NCI-H1092 (cell line): Measurements from ENCODE around the gene AK2.

Experiments
- DNase-seq: peaks from one replicate; lab custom pipeline; 2025; lab: John Stamatoyannopoulos, UW

The AK2 gene

GRCh38 chr1:33021567-33022431, 14.9 kb downstream of the AK2 start:
- no peak for DNase-seq

GRCh38 chr1:33018112-33018511, 18.6 kb downstream of the AK2 start:
- no peak for DNase-seq

- no peak for DNase-seq
Observed at GRCh38 chr1:33017175-33017574, 19.5 kb downstream of the AK2 start.

GRCh38 chr1:33015216-33015615, 21.5 kb downstream of the AK2 start:
- no peak for DNase-seq

GRCh38 chr1:33014464-33015163, 22.1 kb downstream of the AK2 start:
- no peak for DNase-seq

- no peak for DNase-seq
Observed at GRCh38 chr1:33013791-33014190, 22.9 kb downstream of the AK2 start.

GRCh38 chr1:33012165-33012564, 24.5 kb downstream of the AK2 start:
- DNase-seq, result no peak

- DNase-seq, result no peak
Observed at GRCh38 chr1:33010932-33011731, 25.6 kb downstream of the AK2 start.

GRCh38 chr1:33009561-33009960, 27.1 kb downstream of the AK2 start:
- no peak for DNase-seq

GRCh38 chr1:33008051-33008914, 28.4 kb downstream of the AK2 start:
- DNase-seq, result no peak

- no peak for DNase-seq
Observed at GRCh38 chr1:33007190-33008050, 29.3 kb downstream of the AK2 start.

GRCh38 chr1:33005838-33006421, 30.8 kb downstream of the AK2 start:
- DNase-seq, result no peak

GRCh38 chr1:33005117-33005837, 31.4 kb downstream of the AK2 start:
- DNase-seq, result no peak

GRCh38 chr1:33004613-33005012, 32.1 kb downstream of the AK2 start:
- no peak for DNase-seq

- DNase-seq, result no peak
Observed at GRCh38 chr1:33003657-33004056, 33.0 kb downstream of the AK2 start.

GRCh38 chr1:33002006-33002405, 34.7 kb downstream of the AK2 start:
- no peak for DNase-seq

- DNase-seq, result no peak
Observed at GRCh38 chr1:33001282-33001681, 35.4 kb downstream of the AK2 start.

- no peak for DNase-seq
Observed at GRCh38 chr1:33000427-33001026, 36.2 kb downstream of the AK2 start.

- no peak for DNase-seq
Observed at GRCh38 chr1:32998997-32999396, 37.7 kb downstream of the AK2 start.
